Urothelium cell line (cell line): ENCODE measurements around the gene PSAT1.
A peak's percentile ranks its signal among the peaks of the same experiment; 100 is the strongest.

Experiments
- DNase-seq: peaks from one replicate; pipeline ENCODE4 v3.0.0; 2011; ENCODE audit warnings: low spot score, mixed read lengths
- FAIRE-seq: peaks from 2 replicates; lab custom pipeline; 2011; peaks lifted over from hg19 to GRCh38; lab: Jason Lieb, UNC

The PSAT1 gene

DNA sequence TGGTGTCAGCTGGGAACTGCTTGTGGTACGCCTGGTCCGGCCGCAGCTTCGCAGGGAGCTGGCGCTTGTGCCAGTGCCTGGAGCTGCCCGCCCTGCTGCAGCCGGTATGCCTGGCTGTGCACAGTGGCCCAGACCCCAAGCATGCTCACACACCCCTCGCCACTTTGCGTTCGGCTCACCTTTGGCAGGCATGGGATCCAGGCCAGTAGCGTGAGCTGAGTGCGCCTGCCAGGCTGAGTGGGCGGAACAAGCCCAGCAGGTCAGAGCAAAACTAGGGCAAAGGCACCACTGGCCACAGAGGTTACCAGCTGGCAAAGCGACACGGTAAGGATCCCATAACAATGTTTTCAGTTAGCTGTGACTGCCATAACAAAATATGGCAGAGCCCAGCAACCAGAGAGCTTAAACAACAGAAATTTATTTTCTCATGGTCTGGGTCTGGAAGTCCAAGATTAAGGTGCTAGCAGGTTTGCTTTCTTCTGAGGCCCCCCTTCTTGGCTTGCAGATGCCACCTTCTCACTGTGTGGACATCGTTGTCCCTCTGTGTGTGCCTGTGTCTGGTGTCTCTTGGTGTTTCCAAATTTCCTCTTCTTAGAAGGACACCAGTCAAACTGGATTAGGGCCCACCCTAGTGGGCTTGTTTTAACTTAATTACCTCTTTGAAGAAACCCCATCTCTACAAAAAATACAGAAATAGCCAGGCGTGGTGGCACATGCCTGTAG is 61.6 kb downstream of the PSAT1 start:
- DNase-seq (no peak), FAIRE-seq (no peak)

DNA sequence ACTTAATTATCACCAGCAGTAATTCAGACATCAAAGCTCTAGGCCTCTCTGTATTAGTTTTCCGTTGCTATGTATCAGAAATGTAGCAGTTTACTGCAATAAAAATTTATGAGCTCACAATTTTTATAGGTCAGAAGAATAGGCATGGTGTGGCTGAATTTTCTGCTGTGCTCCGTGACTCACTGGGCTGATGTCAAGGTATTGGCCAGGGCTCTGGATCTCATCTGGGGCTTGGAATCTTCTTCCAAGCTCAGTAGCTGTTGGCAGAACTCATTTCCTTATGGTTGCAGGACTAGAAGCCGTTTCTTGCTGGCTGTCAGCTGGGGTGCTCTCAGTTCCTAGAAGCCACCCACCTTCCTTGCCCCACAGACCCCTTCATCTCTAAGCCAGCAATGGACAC is 66.3 kb downstream of the PSAT1 start:
- DNase-seq (no peak), FAIRE-seq (no peak)

DNA sequence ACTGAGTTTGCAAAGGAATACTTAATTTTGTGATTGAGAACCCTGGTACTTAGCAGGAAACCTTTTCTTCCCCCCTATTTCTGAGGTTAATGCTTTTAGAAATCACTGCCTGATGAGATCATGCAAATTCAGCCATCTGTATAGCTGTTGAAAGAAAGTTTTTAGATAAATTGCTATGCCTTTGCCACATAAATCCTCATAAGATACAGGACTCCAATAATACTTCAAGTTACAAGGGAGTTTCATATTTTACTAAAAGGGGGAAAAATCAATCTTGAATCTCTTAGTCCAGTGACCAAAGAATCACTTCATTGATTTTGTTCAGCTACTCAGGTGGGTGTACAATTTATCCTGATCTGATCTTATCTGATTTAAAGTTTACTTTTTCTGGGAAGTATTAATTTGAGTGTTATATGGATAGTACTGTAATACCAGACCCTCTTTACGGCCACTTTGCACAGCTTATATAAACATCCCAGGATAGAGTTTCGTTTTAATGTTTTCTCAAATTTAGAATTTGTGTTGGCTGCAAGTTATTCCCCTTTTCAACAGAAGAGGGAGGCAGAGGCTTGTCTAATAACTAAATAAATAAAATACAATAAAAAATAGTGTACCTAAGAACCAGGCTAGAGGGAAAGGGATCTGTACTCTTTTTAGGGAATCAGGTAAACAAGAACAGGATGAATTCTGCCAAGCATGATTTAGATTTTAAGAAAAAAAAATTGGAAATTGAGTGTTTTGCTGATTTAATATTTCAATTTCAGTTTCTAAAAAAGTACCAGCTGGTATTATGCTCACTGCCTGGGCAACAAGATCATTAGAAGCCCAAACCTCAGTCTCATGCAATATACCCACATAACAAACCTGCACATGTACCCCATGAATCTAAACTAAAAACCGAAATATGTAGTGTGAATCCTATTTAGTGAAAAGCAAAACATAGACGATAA is 69.1 kb downstream of the PSAT1 start:
- no peak for DNase-seq
- no peak for FAIRE-seq

DNA sequence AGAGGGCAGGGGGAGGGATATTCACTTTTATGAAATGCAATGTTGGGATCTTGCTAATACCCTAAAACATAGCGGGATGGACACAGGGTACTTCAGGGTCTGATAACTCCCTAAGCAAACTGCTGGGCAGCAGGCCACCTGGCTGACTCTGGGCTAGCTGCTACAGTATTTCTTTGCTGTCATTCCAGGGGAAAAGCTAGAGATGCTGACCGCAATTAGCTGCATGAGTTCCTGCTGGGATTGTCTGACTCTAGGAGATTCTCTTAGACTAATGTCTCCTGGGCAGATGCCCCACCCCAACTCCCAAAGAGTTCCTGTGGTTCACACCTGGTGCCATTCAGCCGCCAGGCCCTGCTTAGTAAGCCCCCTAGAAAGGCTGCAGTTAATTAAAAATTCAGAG is 69.9 kb downstream of the PSAT1 start:
- DNase-seq (no peak), FAIRE-seq (no peak)

DNA sequence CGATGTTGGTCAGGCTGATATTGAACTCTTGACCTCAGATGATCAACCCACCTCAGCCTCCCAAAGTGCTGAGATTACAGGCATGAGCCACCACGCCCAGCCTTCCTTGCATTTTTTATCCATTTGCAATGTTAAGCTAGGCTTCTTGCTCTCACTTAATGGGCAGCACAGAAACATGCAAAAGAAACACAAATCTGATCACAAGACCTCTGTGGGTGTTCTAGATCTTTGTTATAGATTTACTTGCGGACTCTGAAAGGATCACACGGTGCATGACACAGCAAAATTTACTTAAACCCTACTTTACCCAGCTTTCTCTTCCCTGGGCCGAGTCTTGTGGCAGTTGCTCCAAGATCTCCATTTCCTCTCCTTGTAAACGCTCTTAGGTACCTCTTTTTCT is 71.3 kb downstream of the PSAT1 start:
- no peak for FAIRE-seq
- no peak for DNase-seq

DNA sequence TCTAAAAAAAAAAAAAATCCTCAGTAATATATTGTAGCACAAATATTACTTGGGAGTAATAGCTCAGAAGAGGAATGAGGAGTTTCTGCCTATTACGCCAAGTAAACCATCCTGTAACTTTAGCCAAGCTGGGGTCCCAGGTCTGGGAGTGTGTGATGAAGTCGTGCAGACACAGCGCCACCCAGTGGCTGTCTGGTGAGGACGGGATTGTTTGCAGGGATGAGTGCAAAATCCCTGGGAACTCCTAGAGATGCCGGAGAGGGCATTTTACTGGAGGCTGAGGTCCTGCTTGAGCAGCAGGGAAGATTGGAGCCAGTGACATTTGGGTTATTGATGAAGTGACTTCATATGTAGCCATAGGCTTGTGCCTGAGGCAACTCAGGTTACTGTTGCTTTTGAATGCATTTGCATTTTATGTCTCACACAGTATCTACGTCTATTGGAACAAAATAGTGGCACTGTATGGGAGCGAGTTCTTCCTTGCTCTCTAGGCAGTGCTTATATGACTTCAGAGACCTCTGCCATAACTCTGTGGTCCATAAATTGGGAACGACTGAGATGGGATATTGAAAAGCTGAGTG is 72.8 kb downstream of the PSAT1 start:
- peak; percentile 56 for DNase-seq
- FAIRE-seq, result no peak

DNA sequence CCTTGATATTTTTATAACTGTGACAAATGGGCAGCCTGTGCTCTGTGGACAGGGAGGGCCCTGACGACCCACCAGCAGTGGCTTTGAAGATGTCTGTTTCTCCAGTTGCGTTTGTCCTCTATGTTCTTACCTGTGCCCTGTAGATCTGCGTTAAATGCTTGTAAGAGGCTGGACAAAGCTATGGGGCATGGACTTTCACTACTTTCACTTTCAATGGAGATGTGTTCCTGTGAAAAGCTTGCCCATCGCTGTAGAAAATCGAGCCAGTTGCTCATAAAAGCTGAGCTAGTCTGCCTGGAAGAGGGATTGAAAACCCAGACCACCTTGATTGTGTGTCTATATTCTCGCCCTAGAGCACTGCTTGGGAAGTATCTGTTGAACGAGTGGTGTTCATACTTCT is 74.1 kb downstream of the PSAT1 start:
- FAIRE-seq (no peak), DNase-seq (no peak)

DNA sequence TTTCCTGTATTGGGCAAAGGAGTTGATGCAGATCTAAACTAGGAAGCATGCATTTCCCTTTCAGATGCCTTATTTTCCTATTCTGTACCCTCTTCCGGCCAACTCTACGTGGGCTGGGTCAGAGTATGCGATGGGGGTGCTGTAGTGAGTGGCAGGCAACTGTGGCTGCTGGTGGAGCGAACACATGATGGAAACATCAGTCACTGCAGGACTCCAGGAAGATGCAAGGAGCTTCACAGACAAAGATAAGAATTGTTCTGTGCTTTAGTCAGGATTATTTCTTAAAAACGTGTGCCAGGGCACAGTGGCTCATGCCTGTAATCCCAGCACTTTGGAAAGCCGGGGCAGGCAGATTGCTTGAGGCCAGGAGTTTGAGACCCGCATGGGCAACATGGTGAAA is 75.1 kb downstream of the PSAT1 start:
- FAIRE-seq (no peak), DNase-seq (no peak)
